ENCODE data around the gene GALC. TPM values are rescaled to one million over a fixed set of nuclear protein-coding genes. Genes with fewer than 3 reads are reported as not detected.

GALC gene
- total and polyA plus RNA-seq, 8 donors, result 2.3 to 50.4 (median 11.0) TPM

DNA sequence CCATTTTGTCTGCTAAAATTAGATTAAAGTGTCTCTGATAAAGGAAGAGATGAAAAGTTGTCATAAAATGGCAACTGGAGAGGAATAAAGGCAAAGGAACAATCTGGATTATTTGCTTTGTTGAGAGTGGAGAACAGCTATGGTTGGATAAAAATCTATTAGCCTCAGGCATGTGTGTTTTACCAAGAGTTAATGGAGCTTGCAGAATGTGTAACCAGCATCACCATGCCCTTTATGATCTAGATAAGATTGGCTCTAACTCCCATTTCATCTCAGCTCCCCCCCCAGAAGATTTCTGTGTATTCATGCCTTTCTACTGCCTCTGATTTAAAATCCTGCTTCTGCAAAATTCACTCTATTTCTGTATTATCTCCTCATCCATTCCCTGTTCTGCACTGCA, 93.8 kb downstream of the GALC start:
- H3K4me1 ChIP-seq, result no peaks in the 10 kb centered on the region
- no peak overlapping the region for H3K4me3 ChIP-seq
- H3K27ac ChIP-seq, result no peak overlapping the region
- no peaks in the 10 kb centered on the region for H3K36me3 ChIP-seq
- no peaks in the 10 kb centered on the region for H3K9me3 ChIP-seq
- no peak for DNase-seq
- peaks cover 0 to 9% (median 0%) of the 10 kb centered on the region in 3 donors for H3K27me3 ChIP-seq
- TF ChIP-seq POLR2A (IDR thresholded peaks at IDR 0.05) (no peak), CTCF (IDR thresholded peaks at IDR 0.05) (no peak), EP300 (IDR thresholded peaks at IDR 0.05) (no peak), POLR2AphosphoS5 (IDR thresholded peaks at IDR 0.05) (no peak)
- intact Hi-C loops (cut with DNase I; ENCODE audit: low total_unique reads), result no loop called here

DNA sequence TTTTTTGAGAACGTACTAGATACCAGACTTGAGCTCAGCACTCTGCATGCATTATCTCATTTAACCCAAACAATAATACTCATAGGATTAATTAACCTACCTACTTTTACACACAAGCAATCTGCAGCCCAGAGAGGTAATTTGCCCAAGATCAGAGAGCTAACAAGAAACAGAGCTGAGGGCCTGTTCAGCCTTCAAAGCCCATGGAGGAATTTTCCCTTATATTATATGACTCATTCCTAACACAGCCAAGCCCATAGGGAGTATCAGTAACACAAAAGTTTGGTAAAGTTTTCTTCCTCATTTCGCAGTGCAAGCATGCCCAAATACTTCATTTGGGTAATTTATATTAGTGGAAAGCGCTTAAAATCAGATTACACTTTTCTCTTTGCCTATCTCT, 94.7 kb downstream of the GALC start:
- Histone ChIP-seq H3K27me3 (peaks cover 0 to 9% (median 0%) of the 10 kb centered on the region in 3 donors), H3K4me1 (no peaks in the 10 kb centered on the region), H3K4me3 (no peak overlapping the region), H3K27ac (no peak overlapping the region), H3K36me3 (no peaks in the 10 kb centered on the region), H3K9me3 (no peaks in the 10 kb centered on the region)
- WGBS, 5 donors, result 78 to 90% (median 86%) methylated on average over 3 of the region's 3 CpGs
- no peak for TF ChIP-seq CTCF (IDR thresholded peaks at IDR 0.05)
- TF ChIP-seq POLR2A (IDR thresholded peaks at IDR 0.05), result no peak
- TF ChIP-seq EP300 (IDR thresholded peaks at IDR 0.05), result no peak
- no peak for TF ChIP-seq POLR2AphosphoS5 (IDR thresholded peaks at IDR 0.05)
- intact Hi-C loops (cut with DNase I; ENCODE audit: low total_unique reads), result no loop called here
- DNase-seq, result no peak

GRCh38 chr14:87896393-87897380, 96.3 kb downstream of the GALC start:
- no peak overlapping the region for H3K4me3 ChIP-seq

DNA sequence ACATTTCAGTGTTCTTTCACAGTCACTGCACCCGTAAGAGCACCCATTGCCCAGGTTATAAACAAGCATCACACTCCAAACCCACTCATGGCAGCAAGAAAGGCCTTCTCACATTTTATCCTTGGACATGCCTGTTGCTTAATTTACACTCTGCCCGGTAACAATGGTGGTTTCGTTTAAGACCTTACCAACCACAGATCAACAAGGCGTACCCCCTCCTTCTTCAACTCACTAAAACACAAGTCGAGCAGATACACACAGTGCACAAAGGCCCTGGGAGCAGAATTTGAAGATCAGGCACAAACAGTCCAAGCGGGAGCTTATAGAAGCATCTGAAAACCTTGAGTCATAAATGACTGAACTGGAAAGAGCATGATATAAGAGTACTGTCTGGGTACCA, 98.1 kb downstream of the GALC start:
- TF ChIP-seq POLR2AphosphoS5 (IDR thresholded peaks at IDR 0.05), result no peak
- TF ChIP-seq POLR2A (IDR thresholded peaks at IDR 0.05), result no peak
- no peak for TF ChIP-seq CTCF (IDR thresholded peaks at IDR 0.05)
- no peak for TF ChIP-seq EP300 (IDR thresholded peaks at IDR 0.05)
- no peaks in the 10 kb centered on the region for H3K4me1 ChIP-seq
- peaks cover 0 to 9% (median 0%) of the 10 kb centered on the region in 3 donors for H3K27me3 ChIP-seq
- WGBS, 5 donors, result 62 to 72% (median 66%) methylated on average over 6 of the region's 6 CpGs
- H3K4me3 ChIP-seq, result no peak overlapping the region
- no peaks in the 10 kb centered on the region for H3K36me3 ChIP-seq
- DNase-seq, result no peak
- no peak overlapping the region for H3K27ac ChIP-seq
- intact Hi-C loops (cut with DNase I; ENCODE audit: low total_unique reads), result no loop called here
- no peaks in the 10 kb centered on the region for H3K9me3 ChIP-seq

More at GRCh38 chr14:87896393-87897380, 96.3 kb downstream of the GALC start:
- Histone ChIP-seq H3K36me3 (no peaks in the 10 kb centered on the region), H3K4me1 (no peaks in the 10 kb centered on the region), H3K9me3 (no peaks in the 10 kb centered on the region), H3K27me3 (peaks cover 0 to 9% (median 0%) of the 10 kb centered on the region in 3 donors), H3K27ac (no peak overlapping the region)
- peak in 1 of 2 donors; percentile 83 for DNase-seq
- intact Hi-C loops (cut with DNase I; ENCODE audit: low total_unique reads), result no loop called here
- peak in 4 of 7 experiments; percentile 35 to 55 (median 48) for TF ChIP-seq CTCF (IDR thresholded peaks at IDR 0.05)
- TF ChIP-seq EP300 (IDR thresholded peaks at IDR 0.05), result no peak
- no peak for TF ChIP-seq POLR2A (IDR thresholded peaks at IDR 0.05)
- no peak for TF ChIP-seq POLR2AphosphoS5 (IDR thresholded peaks at IDR 0.05)
- WGBS, 5 donors, result 39 to 58% (median 45%) methylated on average over 9 of the region's 9 CpGs
